Vagina (tissue), 2 donors: ENCODE measurements around the gene IRS2.

Experiments
- CTCF ChIP-seq, 3 experiments: fragments of 450-650 bp in 2 of 3; fragments of 200-600 bp in 1 of 3; sonication (generic) in 1 of 3; IDR thresholded peaks; one replicate each; pipeline ENCODE4 v1.5.1; 2017 to 2019; ENCODE audit warnings: antibody characterized with exemption in 3 of 3, mild to moderate bottlenecking in 2 of 3, moderate library complexity in 2 of 3
- POLR2AphosphoS5 ChIP-seq, 2 donors: sonication (generic); formaldehyde crosslinking; IDR thresholded peaks; one replicate each; pipeline ENCODE4 v1.9.0; 2017; ENCODE audit warnings: antibody characterized with exemption in 2 of 2, mild to moderate bottlenecking in 2 of 2, low read depth in 1 of 2; ENCODE audit not compliant: insufficient read depth in 1 of 2

- TF ChIP-seq CTCF (IDR thresholded peaks at IDR 0.05), result no peak
- no peak for TF ChIP-seq POLR2AphosphoS5 (IDR thresholded peaks at IDR 0.05; ENCODE audit: insufficient read depth in 1 of 2, low read depth in 1 of 2)
Observed at GRCh38 chr13:109734002-109734785, 52.2 kb downstream of the IRS2 start.
